T follicular helper cell (primary cell): ENCODE results near the gene C1S.

ENCODE experiments used
- DNase-seq: peaks from one replicate; pipeline ENCODE4 v3.0.0-alpha.2; 2020; ENCODE audit warnings: low read depth

Gene C1S

DNA sequence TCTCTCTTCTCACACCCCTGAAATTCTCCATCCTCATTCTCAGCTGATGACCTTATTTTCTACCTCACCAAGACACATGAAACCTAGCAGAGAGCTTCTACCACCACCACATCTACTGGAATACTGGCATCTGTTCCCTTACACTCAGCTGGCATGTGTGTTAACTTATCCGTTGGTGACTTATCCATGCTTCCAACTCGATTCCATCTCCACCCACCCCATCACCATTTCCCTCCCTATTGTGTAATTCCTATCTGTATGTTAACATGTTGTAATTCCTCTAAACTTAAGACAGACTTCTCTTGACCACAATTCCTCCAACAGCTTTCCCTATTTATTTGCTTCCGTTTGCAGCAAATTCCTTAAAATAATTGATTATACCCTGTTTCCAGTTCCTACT, 15.4 kb downstream of the C1S start:
- no peak for DNase-seq

DNA sequence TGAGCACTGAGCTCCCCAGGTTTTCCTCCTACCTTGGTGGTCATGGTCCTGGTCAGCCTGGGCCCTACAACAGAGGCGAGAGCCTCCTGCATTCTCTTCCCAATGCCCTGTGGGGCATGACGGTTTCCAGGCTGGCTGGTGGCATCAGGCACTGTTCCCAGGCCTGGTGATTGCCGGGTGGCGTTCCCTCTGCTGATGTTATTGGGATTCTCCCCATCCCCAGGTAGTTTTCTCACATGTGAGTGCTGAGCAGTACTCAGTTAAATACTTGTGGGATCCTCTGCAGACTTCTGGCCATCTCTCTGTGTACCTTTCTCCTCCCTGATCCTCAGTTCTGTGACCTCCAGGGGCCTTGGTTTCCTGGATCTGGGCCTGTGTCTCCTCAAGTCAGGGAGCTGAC, 16.0 kb downstream of the C1S start:
- no peak for DNase-seq

DNA sequence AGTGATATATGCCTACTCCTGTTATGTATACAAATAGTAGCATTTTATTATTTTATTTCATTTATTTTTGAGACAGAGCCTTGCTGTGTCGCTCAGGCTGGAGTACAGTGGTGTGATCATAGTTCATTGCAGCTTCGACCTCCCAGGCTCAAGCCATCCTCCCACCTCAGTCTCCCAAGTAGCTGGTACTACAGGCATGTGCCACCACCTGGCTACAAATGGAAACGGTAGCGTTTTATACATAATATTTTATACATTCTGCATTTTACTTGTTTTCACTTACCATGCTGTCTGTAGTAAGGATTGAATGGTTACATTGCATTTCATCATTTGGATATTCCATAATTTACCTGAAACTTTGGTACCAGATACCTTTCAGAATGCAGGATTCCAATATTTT, 17.6 kb downstream of the C1S start:
- no peak for DNase-seq

DNA sequence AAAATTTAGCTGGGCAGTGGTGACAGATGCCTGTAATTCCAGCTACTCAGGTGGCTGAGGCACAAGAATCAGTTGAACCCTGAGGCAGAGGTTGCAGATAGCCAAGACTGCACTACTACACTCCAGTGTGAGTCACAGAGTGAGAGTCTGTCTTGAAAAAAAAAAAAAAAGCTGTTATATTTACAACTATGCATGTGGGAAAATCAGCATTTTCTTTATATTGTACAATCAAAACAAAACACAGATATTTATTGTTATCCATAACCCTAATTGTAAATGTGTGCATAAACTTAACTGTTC, 19.3 kb downstream of the C1S start:
- DNase-seq = no peak

GRCh38 chr12:7081037-7081436, 20.5 kb downstream of the C1S start:
- DNase-seq = no peak

- DNase-seq = no peak
Measured at GRCh38 chr12:7083125-7083524, 22.6 kb downstream of the C1S start.

DNA sequence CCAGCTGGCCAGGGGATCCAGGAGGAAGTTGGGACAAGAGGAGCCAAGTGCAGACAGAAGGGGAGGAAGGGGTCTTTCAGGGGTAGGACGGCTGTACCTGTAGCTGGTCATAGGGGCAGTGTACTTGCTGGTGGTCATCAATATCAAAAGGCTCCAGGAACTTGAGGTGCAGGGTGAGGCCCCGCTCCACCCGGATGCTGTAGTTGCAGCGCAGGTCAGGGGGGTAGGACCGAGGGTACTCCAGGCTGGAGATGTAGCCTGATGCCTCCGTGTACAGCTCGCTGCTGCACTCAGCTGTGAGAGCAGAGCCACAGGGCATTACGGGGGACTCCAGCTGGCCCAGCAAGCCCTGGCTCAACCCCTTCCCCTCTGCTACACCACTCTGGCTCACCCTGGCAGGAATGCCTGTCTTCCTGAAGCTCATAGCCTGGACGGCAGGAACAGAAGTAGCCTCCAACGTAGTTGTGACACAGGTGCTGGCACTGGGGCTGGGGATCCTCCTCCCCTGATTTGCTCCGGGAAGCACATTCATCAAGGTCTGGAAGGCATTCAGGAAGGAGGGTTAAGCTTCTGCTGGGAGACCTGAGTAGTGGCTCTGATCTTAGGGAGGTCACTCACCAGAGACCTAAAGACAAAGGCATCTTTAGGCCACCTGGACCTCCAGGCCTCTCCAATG, 28.8 kb downstream of the C1S start:
- no peak for DNase-seq

- DNase-seq = no peak
Measured at GRCh38 chr12:7090222-7090998, 29.9 kb downstream of the C1S start.

DNA sequence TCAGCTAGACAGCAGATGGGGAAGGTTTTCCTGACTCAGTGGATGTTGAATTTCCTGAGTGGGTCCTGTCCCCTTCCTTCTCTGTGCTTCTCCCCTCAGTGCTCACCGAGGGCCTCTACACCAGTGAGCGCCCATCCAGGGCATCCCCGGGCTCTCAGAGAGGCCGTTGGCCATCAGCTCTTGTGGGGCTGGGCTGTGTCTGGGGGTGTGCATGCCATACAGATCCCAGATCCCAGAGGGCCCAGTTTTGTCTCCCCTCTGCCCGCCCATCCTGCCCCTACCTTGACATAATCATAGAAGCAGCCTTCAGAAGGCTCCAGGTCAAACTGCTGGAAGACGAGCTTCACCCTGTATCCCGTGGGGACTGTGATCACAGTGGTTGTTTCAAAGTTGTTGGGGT, 30.7 kb downstream of the C1S start:
- no peak for DNase-seq

DNA sequence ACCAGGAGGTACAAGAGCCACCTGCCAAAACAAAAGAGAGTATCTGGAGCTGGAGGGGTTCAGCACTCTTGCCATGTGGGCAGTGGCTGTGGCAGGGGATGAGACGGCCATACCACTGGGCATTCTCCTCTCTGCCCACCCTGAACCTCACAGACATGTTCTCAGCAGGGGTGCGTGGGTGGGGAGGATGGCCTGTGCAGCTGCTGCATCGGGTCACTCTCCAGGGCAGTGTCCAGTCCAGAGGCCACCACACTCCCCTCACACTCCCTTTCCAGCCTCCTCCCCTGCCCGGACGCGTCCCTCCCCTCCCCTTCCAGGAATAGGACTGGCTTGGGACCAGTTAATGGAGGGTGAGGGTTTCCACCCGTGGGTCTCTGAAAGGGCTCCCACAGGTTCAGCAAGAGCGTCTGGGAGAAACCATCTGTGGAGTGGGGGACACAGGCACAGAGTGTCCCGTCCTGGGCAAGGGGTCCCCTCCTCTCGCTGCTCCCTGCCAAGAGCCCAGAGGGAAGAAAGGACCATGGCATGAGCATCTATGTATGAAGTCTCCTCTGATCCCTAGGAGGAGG, 31.2 kb downstream of the C1S start:
- no peak for DNase-seq

- peak; percentile 57 for DNase-seq
Measured at GRCh38 chr12:7092229-7092985, 31.9 kb downstream of the C1S start, which contains the start of gene C1R. TSS of gene C1R (minus strand) at chr12:7092445. CDS start at chr12:7092388, 57 bp downstream.

DNA sequence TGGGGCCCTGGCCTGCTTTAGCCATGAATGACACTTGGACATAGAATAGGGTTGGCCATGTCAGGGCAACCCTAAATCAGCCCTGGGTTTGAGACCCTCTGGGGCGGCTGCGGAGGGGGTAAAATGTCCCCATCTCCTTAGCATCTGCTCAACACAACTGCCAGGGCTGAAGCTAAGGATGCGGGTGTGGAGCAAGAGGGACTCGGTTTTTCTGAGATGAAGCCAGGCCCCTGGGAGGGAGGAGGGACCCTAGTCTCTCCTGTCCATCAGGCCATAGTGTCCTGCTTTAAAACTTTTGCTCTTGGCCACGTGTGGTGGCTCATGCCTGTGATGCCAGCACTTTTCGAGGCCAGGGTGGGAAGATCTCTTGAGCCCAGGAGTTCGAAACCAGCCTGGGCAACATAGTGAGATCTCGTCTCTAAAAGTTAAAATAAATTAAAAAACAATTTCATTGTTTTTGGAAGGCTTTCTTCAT, 32.5 kb downstream of the C1S start:
- DNase-seq = no peak

GRCh38 chr12:7093486-7093885, 33.0 kb downstream of the C1S start:
- DNase-seq = no peak

- DNase-seq = no peak
Measured at GRCh38 chr12:7093892-7094291, 33.4 kb downstream of the C1S start.

DNA sequence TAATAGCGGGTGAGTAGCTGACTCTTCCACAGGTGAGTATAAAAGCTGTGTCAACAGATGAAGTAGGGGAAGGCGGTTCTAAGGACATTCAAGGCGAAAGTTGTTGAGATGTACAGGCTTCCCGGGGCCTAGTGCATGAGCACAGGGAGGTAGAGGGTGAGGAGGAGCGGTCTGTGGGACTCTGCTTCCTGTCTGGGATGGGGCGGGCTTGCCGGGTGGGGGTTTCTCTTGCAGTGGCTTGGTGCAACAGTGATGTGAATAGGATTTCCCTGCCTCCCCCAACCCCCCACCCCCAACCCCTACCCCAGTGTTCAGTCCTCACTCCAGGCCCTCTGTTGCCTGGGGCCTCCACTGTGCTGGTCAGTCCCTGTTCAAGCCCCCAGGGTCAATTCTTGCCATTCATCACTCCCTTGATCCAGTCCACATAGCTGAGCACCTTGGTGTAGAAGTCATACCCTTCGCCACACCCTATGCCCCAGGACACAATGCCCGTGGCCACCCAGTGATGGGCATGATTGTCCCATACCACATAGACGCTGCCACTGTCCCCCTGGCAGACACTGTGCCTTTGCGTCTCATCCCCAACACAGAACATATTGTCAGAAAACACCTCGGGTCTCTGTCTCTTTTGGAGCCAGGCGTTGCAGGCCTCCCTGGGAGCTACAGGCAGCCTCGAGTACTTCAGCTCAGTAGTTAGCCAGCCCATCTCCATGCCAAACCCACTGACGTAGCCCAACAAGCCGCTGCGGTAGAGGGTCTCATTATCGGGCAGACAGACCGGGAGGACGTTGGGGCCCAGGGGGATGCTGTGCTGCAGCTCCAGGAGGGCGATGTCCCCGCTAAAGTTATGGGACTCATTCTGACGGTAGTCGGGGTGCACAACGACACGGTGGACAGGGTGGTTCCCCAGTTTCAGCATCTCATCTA, 35.8 kb downstream of the C1S start:
- no peak for DNase-seq

GRCh38 chr12:7096979-7097378, 36.5 kb downstream of the C1S start:
- DNase-seq = no peak

DNA sequence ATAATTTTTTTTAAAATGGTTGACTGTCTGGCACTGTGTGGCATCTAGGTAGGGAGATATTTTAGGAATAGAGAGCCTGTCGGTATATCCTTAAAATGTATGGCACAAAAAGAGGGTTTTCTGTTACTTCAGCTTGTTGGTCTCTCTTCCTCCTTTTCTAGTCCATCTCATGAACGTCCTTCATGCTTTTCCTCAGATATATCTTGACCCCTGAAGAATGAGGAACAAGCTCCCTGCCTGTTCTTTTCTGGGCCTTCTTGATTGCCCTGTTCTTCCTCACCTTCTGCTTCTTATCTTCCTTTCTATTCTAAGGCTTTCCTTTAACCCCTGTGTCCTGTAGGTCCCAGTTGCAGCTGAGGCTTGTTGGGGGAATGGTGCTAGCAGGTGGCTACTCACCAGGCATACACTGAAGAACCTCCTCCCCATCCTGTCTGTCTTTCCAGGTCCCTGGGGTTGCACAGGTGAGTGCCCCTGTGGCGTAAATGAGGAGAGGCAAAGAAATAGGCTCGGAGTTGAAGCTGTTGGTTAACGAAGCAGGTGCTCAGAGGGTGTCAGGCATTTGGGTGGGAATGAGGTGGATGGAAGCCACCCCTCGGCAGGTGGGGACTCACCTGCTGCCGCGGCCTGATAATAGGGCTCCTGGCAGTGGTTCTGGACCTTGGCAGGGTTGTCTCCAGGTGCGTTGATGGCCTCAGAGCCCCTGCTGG, 38.9 kb downstream of the C1S start:
- DNase-seq = no peak

- no peak for DNase-seq
Measured at GRCh38 chr12:7100239-7100638, 39.7 kb downstream of the C1S start.

- no peak for DNase-seq
Measured at GRCh38 chr12:7101047-7101693, 40.7 kb downstream of the C1S start.

DNA sequence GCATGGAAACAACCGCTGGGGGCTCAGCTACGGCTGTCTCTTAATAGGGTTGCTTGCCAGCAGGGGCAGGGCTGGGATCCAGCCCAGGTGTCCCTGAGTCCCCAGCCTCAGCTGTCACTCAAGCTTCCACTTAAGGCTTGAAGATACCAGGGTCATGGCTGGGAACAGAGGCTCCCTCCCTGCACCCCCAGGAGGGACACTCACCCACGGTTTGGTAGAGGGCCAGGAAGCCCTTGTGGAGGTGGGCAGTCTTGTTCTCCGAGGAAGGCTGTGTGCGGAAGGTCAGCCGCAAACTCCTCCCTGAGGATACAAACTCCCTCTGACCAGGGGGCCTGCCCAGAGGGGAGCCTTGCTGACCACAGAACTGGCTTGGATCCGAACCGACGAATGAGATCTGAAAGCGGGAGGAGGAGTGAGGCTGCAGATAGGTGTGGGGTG, 41.2 kb downstream of the C1S start:
- no peak for DNase-seq
